Fibroblast of peridontal ligament (primary cell): Measurements from ENCODE around the gene DNAJC9.

Source experiments
- DNase-seq: peaks from one replicate; pipeline ENCODE4 v3.0.0-alpha.2; 2010; ENCODE audit errors: extremely low read depth

DNAJC9 gene

DNA sequence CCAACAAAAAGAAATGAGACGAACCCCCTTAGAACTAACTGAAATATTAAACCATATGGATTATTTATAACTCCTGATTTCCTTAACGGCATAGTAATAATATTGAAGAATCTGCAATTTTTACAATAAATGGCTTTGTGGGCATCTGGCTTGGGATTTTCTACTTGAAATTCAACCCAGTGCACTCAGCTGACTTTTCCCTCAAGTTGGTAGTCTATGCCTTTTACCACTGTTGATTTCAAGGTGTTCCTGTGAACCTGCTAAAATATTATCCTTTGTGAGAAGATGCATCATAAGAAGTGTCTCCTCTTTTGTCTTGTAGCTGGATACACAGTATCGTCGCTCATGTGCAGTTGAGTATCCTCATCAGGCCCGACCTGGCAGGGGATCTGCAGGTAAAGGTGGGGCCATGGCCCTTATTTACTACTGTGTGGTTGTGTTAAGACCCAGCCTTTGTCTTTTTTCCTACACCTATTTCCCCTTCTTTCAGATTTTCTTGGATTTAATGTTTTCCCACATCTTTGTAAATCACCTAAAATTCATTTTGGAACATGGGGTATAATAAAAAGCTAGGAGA lies 8.0 kb downstream of the DNAJC9 start:
- no peak for DNase-seq

DNA sequence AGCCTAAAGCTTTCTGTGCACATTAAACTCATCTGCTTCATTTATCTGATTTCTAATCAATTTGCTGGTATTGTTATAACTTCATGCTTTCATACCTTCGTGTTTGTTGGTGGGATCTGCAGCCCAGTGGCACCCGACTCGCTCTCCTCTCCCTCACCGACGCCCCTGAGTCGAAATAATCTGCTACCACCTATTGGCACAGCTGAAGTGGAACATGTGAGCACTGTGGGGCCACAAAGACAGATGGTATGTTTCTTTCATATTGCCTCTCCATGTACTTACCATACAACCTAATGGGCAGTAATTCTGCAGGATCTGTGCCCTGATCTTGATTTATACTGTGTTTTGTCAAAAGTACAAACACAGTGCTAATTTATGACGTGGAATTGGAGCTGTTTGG lies 12.4 kb downstream of the DNAJC9 start:
- DNase-seq, result no peak

DNA sequence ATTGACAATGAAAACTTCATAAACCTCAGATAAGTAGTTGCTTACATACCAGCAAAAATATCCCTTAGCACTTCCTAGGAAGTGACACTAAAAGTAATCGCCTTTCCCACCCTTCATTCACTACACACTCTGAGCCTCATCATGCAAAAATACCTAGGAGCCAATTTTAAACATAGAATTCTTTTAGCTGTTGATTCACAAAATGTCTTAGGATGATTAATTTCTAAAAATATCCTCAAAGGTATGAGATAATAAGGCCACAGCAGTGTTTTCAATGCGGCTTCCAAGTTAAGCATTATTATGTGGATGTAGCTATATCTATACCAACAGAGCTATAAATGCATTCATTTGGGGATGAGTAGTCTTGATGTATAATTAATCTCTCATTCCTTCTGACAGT lies 13.2 kb downstream of the DNAJC9 start:
- DNase-seq, result no peak

DNA sequence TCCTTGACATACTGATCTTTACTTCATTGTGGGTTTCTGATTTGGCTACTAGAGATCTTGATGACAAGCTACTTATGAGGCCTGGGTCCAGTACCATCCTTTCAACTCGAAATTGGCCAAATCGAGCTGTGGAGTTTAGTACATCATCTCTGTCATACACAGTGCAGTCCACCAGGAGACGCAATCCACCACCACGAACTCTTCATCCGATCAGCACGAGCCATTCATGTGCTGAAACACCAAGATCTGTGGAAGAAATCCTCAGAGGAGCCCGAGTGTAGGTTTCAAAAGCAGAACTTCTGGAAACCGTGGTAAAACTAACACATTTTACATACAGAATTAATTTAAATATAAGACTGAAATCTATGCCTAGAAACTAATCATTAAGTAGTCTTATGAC lies 14.2 kb downstream of the DNAJC9 start:
- no peak for DNase-seq

DNA sequence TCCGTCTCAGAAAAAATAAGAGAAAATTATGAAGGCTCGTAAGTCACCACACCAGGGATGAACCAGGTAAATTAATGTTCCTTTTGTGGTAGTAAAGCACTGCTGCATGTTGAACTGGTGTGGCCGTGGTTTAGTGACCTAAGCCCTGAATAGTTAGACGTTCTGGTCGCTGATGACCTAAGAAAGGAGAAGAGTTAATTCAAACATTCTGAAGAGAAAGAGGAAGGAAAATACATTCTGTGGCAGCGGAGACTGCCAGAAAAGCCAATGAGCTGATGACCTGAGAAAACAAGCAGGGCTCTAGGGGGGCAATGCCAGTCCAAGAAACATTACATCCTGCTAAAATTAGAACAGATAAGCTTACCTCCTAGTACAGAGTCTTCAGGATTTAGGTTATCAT lies 17.5 kb downstream of the DNAJC9 start:
- DNase-seq, result no peak

DNA sequence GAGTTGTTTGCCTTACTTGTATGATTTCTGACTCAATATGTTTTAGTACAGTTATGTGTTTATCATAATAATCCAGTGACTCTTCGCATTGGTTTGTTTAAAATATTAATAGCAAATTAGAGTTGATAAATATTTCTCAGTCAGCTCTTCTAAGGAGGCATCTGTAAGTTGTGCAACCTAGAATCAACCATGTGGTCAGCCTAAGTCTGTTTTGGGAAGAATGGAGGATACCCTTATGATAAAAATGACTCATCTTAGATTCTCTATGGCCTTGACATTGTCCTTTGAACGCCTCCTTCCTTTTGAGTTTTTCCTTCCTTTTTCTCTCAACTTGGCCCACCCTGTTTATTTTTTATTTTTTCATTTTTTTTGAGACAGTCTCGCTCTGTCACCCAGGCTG lies 18.8 kb downstream of the DNAJC9 start:
- DNase-seq, result no peak

DNA sequence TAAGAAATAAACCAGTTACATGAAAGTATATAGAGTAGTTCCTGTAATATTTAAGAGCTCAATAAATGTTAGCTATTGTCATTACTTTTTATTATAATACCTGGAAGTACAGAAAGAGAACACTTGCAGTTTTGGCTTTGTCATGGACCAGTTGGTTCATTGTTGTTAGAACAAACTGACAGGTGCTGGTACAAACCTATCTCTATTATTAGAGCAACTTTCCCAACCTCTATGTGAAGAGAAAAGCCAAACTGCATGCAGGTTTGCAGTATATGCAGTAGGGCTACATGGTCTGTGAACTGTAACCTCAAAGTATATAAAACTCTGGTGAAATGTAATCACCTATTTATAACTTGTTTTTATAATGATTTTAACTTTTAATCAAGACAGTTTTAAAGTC lies 20.4 kb downstream of the DNAJC9 start:
- no peak for DNase-seq

DNA sequence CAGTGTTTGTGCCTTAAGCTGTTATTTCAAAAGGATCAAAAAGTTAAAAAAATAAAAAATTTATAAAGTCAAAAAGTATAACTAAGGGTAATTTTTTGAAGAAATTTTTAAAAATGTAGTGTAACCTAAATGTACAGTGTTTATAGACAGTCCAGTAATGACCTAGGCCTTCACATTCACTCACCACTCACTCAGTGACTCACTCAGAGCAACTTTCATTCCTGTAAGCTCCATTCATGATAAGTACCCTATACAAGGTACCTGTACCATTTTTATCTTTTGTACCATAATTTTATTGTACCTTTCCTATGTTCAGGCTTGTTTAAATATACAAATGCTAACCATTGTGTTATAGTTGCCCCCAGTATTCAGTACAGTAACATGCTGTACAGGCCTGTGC lies 21.5 kb downstream of the DNAJC9 start:
- no peak for DNase-seq

DNA sequence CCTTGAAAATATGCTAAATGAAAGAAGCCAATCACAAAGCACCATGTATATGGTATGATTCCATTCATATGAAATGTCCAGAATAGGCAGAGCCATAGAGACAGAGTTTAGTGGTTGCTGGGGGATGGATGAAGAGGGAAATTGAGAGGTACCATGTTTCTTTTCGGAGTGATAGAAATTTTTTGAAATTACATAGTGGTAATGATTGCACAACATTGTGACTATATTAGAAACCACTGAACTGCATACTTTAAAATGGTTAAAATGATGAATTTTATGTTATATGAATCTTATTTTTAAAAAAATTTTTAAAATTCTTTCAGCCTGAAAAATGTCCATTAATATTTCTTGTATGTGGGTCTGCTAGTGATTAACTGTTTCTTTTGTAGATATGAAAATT lies 26.1 kb downstream of the DNAJC9 start:
- no peak for DNase-seq

DNA sequence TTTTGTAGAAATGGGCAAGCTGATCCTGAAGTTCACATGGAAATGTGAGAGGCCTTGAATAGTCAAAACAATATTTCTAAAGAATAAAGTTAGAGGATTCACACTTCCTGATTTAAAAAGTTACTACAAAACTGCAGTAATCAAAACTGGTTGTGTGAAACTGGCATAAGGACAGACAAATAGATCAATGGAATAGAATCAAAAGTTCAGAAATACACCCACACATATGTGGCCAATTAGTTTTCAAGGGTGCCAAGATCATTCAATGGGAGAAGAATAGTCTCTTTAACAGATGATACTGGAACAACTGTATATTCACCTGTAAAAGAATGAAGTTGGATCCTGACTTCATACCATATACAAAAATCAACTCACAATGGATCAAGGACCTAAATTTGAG lies 27.7 kb downstream of the DNAJC9 start:
- no peak for DNase-seq

DNA sequence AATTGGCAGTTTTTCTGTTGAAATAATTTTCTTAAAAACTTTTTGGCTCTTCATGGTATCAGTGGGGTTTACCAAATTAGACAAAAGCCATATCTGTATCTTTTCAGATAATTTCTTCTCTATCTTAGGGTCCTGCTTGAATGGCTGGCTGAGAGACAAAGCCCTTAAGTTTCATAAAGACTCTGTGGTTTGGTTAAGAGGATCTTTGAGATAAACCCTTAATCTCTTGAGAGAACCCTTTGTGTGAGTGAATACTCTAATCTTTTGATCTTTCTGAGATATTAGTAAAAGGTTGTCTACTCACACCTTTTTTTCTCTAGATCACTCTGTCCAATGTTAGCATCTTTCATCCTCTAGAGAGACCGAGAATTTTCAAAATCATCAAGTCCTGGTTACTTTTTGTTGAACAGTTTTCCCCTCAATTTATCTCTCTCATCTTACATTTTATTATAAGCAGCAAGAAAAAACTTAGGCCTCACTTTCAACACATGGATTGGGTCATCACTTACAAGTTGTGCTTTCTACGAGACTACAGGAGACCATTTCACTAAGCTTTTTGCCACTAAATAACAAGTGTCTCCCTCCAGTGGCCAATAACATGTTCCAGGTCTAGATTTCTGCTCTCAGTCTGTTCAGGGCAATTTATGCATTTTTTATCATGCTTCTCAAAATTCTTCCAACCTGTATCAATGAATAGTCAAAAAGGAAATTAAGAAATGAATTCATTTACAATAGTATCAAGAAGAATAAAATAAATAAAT lies 28.4 kb downstream of the DNAJC9 start:
- peak; percentile 19 for DNase-seq

DNA sequence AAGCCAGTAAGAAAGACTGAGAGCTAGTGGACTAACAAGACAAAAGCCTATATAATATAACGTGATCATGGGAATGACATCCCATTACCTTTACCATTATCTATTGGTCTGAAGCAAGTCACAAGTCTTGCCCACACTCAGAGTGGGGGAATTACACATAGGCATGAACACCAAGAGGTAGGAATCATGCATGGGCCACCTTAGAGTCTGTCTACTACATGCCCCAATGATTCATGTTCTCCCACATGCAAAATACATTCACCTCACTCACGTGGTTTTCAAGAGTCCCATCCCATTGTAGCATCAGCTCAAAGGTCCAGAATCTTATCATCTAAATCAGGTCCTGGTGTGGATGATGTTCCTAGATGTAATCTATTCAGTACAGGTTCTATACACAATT lies 29.4 kb downstream of the DNAJC9 start:
- no peak for DNase-seq

DNA sequence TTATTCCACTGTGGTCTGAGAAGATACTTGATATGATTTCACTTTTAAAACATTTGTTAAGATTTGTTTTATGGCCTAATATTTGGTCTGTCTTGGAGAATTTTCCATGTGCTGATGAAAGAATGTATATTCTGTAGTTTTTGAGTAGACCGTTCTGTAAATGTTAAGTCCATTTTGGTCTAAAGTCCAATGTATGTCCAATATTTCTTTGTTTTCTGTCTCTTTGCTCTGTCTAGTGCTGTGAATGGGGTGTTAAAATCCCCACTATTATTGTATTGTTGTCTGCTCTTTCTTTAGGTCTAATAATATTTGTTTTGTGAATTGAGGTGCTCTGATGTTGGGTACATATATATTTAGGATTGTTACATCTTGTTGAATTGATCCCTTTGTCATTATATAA lies 31.3 kb downstream of the DNAJC9 start:
- no peak for DNase-seq

DNA sequence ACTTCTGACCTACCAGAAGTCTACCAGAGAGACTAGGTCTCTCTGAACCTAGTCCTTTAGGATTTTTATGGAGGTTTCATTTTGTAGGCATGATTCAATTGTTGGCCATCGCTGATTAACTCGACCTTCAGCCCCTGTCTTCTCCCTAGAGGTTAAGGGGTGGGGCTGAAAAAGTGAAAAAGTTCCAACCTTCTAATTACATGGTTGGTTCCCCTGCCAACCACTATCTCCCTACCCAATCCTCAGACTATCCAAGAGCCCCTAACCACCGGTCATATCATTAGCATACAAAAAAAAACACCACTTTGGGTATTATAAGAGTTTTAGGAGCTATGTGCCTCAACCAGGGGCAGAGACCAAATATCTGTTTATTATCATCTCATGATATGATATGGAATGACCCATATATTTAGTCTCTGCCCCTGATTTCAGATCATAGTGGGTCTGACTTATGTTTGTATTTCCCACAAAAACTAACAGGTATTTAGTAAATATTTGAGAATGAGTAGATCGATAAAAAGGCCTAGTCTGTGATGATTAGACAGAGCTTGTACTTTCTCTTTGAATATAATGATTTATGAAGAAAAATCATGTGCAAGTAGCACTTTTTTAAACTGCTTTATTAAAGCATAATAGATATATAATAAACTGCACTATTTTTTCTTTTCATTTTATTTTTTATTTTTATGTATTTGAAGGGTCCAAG lies 35.8 kb downstream of the DNAJC9 start:
- no peak for DNase-seq

DNA sequence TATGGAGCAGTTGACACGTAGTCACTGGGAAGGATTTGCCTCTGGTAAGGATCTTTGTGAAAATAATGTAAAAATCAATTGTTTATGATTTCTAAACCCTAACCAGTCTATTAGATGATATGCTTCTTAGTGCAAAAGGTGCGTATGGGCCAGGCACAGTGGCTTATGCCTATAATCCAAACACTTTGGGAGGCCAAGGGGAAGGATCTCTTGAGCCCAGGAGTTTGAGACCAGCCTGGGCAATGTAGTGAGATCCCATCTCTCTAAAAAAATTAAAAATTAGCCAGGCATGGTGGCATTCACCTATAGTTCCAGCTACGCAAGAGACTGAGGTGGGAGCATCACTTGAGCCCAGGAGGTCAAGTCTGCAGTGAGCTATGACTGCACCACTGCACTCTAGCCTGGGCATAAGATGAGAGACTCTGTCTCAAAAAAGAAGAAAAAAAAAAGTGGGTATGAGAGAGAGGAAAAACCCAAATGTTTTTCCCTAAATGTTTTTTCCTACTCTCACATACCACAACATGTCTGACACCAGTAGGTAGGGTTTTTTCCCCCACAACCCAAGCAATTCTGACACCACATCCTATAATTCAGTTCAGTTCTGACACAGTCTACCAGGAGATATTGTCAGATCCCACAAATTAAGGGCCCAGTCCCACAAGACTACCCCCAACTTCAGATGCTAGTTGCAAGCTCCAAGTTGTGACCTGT lies 36.5 kb downstream of the DNAJC9 start:
- DNase-seq, result no peak

DNA sequence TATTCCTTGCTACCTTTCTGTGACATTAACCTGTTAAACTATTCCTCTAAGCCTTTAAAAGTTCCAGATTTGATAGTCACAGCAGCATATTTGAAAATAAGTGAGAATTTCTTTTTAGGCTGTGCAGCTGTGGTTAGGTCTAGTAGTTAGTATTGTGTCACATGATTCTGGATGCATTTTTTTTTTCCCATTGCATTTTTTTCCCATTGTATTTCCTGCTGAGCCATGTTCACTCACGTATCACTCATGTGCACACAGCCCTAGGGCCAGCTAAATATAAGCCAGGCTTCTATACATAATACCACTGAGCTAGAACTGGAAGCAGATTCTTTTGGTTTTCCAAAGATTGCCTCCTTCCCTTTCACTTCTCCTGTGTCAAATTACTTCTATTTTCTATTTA lies 37.4 kb downstream of the DNAJC9 start:
- DNase-seq, result peak; percentile 54

DNA sequence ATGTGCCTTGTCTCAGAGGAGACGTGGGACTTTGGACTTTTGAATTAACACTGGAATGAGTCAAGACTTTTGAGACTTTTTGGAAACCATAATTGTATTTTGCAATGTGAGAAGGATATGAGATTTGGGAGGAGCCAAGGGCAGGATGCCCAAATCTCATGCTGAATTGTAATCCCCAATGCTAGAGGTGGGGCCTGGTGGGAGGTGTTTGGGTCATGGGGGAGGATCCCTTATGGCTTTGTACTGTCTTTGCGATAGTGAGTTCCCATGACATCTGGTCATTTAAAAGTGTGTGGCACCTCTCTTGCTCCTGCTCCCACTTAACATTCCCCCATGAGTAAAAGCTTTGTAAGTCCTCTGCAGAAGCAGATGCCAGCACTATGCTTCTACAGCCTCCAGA lies 39.2 kb downstream of the DNAJC9 start:
- DNase-seq, result no peak

DNA sequence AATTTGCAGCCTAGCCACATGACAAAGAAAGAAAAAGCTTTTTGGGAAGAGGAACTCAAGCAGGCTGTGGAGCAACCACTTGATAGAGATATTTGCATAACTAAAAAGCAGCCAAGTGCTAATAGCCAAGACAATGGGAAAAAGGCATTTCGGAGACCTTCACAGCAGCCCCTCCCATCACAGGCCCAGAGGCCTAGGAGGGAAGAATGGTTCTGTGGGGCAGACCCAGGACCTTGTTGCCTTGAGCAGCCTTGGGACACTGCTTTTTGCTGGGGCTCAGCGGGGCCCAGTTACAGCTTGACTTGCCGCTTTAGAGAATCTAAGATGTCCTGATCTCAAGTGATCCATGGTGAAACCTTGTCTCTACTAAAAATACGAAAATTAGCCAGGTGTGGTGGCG lies 40.7 kb downstream of the DNAJC9 start:
- no peak for DNase-seq

DNA sequence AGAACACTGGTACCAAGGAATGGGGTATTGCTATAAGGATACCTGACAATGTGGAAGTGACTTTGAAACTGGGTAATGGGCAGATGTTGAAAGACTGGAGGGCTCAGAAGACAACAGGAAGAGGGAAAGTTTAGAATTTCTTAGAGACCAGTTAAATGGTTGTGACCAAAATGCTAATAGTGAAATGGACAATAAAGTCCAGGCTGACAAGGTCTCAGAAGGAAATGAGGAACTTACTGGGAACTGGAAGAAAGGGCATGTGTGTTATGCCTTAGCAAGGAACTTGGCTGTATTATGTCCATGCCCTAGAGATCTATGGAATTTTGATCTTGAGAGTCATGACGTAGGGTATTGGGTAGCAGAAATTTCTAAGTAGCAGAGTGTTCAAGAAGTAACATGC lies 41.2 kb downstream of the DNAJC9 start:
- DNase-seq, result no peak

DNA sequence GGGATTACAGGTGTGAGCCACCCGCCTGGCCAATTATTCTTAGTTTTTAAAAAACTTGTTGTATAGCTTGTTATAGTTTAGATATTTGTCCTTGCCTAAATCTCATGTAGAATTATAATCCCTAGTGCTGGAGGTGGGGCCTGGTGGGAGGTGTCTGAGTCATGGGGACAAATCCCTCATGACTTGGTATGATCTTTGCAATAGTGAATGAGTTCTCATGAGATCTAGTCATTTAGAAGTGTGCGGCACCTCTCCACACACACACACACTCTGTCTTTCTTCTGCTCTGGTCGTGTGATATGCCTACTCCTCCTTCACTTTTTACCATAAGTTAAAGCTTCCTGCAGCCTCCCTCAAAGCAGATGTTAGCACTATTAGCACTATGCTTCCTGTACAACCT lies 42.0 kb downstream of the DNAJC9 start:
- DNase-seq, result no peak
